ENCODE measurements around the gene C1orf226. TPM values are rescaled to one million over a fixed set of nuclear protein-coding genes. Genes with fewer than 3 reads are reported as not detected.
"Not testable (repeated sequence)": the region's sequence is repeated elsewhere in the genome, so short reads cannot be mapped to it uniquely, and the experiment has no call there.

C1orf226 gene
- polyA plus RNA-seq, 10 donors = 0.57 to 1.7 (median 1.0) TPM

GRCh38 chr1:162404550-162405160, 23.1 kb downstream of the C1orf226 start:
- peak in 1 of 3 donors; percentile 10 for DNase-seq

- DNase-seq = no peak
Observed at GRCh38 chr1:162405800-162406199, 24.3 kb downstream of the C1orf226 start.

- no peak for DNase-seq
Observed at GRCh38 chr1:162406811-162407210, 25.3 kb downstream of the C1orf226 start.

GRCh38 chr1:162407539-162407938, 26.0 kb downstream of the C1orf226 start:
- DNase-seq = no peak

GRCh38 chr1:162412002-162412401, 30.5 kb downstream of the C1orf226 start, which contains the start of gene SH2D1B:
Gene SH2D1B (minus strand): TSS chr1:162412136. CDS start chr1:162412016, 120 bp downstream.
- DNase-seq = no peak

- DNase-seq = no peak
Observed at GRCh38 chr1:162416215-162416614, 34.7 kb downstream of the C1orf226 start.

- DNase-seq = no peak
Observed at GRCh38 chr1:162416909-162417308, 35.4 kb downstream of the C1orf226 start.

GRCh38 chr1:162417650-162418049, 36.1 kb downstream of the C1orf226 start:
- DNase-seq = no peak

- not testable (repeated sequence) for DNase-seq
Observed at GRCh38 chr1:162418584-162418983, 37.1 kb downstream of the C1orf226 start.

- DNase-seq = not testable (repeated sequence)
Observed at GRCh38 chr1:162419450-162419931, 38.0 kb downstream of the C1orf226 start.

GRCh38 chr1:162420120-162420519, 38.6 kb downstream of the C1orf226 start:
- DNase-seq = no peak

- no peak for DNase-seq
Observed at GRCh38 chr1:162421258-162422164, 40.0 kb downstream of the C1orf226 start.

- DNase-seq = peak in 1 of 3 donors; percentile 6
Observed at GRCh38 chr1:162422662-162423375, 41.3 kb downstream of the C1orf226 start.

GRCh38 chr1:162430583-162430982, 49.1 kb downstream of the C1orf226 start:
- DNase-seq = no peak

- DNase-seq = not testable (repeated sequence)
Observed at GRCh38 chr1:162432977-162433713, 51.6 kb downstream of the C1orf226 start.

Other genes starting within 250 kb of the C1orf226 start
- gene SPATA46, start 4.9 kb upstream of the C1orf226 start, polyA plus RNA-seq (ENCODE audit: insufficient read length in 10 of 10) = under 1 TPM in 3 of 10 donors, not detected in 7; 0.13 to 0.81 (median 0.17) TPM
- gene SH2D1B, start 30.4 kb downstream of the C1orf226 start, polyA plus RNA-seq (ENCODE audit: insufficient read length in 10 of 10) = under 1 TPM; 0.18 to 0.45 (median 0.30) TPM
- 10 to 100 TPM; 20.2 to 32.9 (median 27.6) TPM for gene UHMK1, start 116.1 kb downstream of the C1orf226 start, polyA plus RNA-seq (ENCODE audit: insufficient read length in 10 of 10)
- 10 to 100 TPM; 30.3 to 39.3 (median 32.4) TPM for gene UAP1, start 180.0 kb downstream of the C1orf226 start, polyA plus RNA-seq (ENCODE audit: insufficient read length in 10 of 10)

Data from muscle of back (tissue), 11 donors.